ENCODE data around the gene EPHA4.

DNA sequence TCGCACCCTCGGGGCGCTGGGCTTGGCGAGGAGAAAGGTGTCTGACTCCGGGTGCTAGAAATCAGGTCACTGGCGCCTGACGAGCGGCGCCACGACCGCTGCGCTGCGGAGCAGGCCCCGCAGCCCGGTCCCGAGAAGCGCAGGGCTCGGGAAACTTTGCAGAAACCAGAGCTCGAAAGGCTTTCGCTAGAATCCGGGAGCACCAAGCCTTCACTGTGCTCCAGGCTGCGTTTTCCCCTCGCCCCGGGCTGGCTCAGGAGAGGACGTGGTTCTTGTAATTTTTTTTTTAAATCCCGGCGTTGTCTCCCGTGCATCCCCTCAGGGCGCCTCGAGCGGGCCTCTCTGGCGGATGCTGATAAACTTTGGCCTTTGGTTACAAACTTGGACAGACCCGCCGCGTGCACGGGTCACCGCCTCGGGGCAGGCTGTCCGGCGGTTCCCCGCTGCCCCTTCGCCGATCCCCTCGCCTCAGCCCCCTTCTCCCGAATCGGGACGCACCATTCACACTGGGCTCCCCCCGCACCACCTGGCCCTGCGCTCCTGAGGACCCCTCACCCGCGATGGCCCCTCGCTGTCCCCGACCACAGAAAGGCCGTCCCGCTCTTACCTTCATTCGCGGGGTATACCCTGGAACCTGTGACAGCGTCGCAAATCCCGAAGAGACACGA, 419 bp downstream of the EPHA4 start:
- TF ChIP-seq, protein P1, sequence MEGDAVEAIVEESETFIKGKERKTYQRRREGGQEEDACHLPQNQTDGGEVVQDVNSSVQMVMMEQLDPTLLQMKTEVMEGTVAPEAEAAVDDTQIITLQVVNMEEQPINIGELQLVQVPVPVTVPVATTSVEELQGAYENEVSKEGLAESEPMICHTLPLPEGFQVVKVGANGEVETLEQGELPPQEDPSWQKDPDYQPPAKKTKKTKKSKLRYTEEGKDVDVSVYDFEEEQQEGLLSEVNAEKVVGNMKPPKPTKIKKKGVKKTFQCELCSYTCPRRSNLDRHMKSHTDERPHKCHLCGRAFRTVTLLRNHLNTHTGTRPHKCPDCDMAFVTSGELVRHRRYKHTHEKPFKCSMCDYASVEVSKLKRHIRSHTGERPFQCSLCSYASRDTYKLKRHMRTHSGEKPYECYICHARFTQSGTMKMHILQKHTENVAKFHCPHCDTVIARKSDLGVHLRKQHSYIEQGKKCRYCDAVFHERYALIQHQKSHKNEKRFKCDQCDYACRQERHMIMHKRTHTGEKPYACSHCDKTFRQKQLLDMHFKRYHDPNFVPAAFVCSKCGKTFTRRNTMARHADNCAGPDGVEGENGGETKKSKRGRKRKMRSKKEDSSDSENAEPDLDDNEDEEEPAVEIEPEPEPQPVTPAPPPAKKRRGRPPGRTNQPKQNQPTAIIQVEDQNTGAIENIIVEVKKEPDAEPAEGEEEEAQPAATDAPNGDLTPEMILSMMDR (IDR thresholded peaks at IDR 0.05; ENCODE audit: borderline replicate concordance, extremely low read depth, low read length, poor library complexity, severe bottlenecking) = no peak
- TF ChIP-seq EZH2 (IDR thresholded peaks at IDR 0.05; ENCODE audit: borderline replicate concordance, low read depth, low read length, severe bottlenecking) = no peak
